ENCODE measurements around the gene DIPK1C.

Gene DIPK1C

GRCh38 chr18:74451148-74451547 lies 6.0 kb downstream of the DIPK1C start:
- TF ChIP-seq, protein P1, sequence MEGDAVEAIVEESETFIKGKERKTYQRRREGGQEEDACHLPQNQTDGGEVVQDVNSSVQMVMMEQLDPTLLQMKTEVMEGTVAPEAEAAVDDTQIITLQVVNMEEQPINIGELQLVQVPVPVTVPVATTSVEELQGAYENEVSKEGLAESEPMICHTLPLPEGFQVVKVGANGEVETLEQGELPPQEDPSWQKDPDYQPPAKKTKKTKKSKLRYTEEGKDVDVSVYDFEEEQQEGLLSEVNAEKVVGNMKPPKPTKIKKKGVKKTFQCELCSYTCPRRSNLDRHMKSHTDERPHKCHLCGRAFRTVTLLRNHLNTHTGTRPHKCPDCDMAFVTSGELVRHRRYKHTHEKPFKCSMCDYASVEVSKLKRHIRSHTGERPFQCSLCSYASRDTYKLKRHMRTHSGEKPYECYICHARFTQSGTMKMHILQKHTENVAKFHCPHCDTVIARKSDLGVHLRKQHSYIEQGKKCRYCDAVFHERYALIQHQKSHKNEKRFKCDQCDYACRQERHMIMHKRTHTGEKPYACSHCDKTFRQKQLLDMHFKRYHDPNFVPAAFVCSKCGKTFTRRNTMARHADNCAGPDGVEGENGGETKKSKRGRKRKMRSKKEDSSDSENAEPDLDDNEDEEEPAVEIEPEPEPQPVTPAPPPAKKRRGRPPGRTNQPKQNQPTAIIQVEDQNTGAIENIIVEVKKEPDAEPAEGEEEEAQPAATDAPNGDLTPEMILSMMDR (conservative IDR thresholded peaks at IDR 0.05) = no peak
- H3K27ac ChIP-seq = no peak overlapping the region

DNA sequence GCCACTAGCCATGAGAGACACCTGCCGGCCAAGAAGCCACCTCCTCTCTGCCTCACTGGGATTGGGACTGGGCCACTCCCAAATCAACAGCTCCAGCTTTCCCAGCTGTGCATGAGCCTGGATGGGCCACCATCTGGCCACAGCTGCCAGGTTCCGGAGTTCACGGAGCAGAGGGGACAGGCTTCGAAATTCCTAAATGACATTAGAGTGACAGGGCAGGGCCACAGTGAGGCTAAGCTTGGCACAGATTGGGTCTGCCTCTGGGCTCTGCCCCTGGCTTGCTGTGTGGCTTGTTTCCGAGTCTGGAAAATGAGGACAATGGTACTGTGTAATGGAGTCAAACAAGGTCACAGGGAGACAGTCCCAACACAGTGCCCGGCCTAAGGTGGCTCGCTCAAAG lies 6.5 kb downstream of the DIPK1C start:
- no peak overlapping the region for H3K27ac ChIP-seq
- TF ChIP-seq, protein P1 (conservative IDR thresholded peaks at IDR 0.05) = no peak

- TF ChIP-seq, protein P1 (conservative IDR thresholded peaks at IDR 0.05) = no peak
- H3K27ac ChIP-seq = no peak overlapping the region
Observed at GRCh38 chr18:74447404-74448152, 9.5 kb downstream of the DIPK1C start.

GRCh38 chr18:74446631-74447403 lies 10.3 kb downstream of the DIPK1C start:
- TF ChIP-seq, protein P1 (conservative IDR thresholded peaks at IDR 0.05) = no peak
- H3K27ac ChIP-seq = no peak overlapping the region

GRCh38 chr18:74446178-74446577 lies 10.9 kb downstream of the DIPK1C start:
- H3K27ac ChIP-seq = no peak overlapping the region
- TF ChIP-seq, protein P1 (conservative IDR thresholded peaks at IDR 0.05) = no peak

DNA sequence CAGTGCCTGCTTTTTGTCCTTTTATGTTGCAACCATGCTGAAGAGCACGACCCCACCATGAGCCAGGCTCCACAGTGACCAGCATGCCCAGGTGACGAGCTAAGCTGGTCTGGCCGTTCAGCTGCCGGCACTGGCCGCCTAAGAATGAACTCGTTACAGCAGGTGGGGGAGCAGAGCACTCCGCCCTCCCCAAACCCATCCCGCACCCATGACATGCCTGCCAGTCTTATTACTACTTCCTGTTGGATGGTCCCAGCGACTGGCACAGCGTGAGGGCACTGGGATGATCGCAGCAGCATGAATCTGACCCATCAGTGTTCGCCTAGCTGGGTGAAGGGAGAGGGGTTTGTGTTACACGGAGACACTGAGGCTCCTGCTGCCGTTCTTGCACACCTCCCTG lies 11.5 kb downstream of the DIPK1C start:
- TF ChIP-seq, protein P1 (conservative IDR thresholded peaks at IDR 0.05) = no peak
- no peak overlapping the region for H3K27ac ChIP-seq

- H3K27ac ChIP-seq = no peak overlapping the region
- TF ChIP-seq, protein P1 (conservative IDR thresholded peaks at IDR 0.05) = no peak
Observed at GRCh38 chr18:74444104-74444503, 13.0 kb downstream of the DIPK1C start.

Measured in VCaP (cell line).